ENCODE measurements around the gene FOXA1.

DNA sequence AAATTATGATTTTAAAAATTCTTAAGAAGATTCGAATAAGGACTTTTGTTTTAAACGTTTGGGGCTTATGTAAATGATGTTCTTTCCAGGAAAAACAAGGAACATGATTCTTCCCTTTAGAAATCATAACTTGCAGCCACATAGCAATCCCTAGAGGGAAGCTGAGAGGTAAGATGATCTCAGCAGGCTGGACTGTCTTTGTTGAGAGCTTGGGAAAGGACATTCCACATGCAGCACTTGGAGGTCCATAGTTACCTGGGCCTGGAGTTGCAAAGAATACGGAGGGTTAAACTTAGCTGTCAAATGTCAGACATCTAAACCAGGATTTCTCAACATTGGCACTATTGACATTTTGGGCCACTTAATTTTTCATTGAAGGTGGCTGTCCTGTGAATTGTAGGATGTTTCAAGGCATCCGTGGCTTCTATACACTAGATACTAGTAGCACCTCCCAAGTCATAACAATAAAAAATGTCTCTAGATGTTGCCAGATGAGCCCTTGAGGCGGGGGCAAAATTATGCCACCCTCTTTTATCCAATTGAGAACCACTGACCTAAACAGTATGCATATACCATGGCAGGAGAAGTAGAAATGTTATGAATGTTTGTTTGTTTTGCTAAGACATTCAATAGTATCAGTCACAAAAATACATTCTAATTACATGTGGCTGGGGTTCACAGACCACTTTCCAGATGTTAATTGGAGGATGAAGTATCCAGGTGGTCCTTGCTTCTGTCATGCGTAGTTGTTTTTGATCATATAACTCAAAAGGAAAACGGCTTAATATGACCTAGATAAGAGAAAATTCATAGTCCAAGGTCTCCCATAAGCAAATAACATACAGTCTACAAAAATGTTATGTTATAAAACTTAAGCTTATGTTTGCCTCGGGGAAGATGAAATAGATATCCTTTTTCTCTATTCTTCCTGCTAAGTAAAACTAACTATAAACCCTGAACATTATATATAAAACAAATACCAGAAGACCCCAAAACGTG, 30.8 kb upstream of the FOXA1 start:
- TF ChIP-seq, protein P1, sequence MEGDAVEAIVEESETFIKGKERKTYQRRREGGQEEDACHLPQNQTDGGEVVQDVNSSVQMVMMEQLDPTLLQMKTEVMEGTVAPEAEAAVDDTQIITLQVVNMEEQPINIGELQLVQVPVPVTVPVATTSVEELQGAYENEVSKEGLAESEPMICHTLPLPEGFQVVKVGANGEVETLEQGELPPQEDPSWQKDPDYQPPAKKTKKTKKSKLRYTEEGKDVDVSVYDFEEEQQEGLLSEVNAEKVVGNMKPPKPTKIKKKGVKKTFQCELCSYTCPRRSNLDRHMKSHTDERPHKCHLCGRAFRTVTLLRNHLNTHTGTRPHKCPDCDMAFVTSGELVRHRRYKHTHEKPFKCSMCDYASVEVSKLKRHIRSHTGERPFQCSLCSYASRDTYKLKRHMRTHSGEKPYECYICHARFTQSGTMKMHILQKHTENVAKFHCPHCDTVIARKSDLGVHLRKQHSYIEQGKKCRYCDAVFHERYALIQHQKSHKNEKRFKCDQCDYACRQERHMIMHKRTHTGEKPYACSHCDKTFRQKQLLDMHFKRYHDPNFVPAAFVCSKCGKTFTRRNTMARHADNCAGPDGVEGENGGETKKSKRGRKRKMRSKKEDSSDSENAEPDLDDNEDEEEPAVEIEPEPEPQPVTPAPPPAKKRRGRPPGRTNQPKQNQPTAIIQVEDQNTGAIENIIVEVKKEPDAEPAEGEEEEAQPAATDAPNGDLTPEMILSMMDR (IDR thresholded peaks at IDR 0.05): no peak
- TF ChIP-seq POLR2A (IDR thresholded peaks at IDR 0.05) (no peak), POLR2AphosphoS5 (IDR thresholded peaks at IDR 0.05) (no peak)
